OCI-LY7 (cell line): ENCODE results near the gene ODF2L. TPM values are rescaled to one million over a fixed set of nuclear protein-coding genes. Genes with fewer than 3 reads are reported as not detected.

Experiments used
- BruUV-seq: library from RNA; stranded (reverse); fragments of 400-500 nt; replicated peaks from 2 replicates; lab custom pipeline; 2021; lab: Mats Ljungman, UMichigan
- CTCF ChIA-PET: fragments of 300-600 bp; sonication (Branson Sonifier 250); formaldehyde crosslinking; loops from one replicate; lab custom pipeline; 2022; ENCODE audit warnings: antibody characterized with exemption; ENCODE audit not compliant: unreplicated experiment; lab: Charles Lee
- POLR2A ChIA-PET: fragments of 300-600 bp; sonication (Branson Sonifier 250); formaldehyde crosslinking; loops from one replicate; lab custom pipeline; 2022; ENCODE audit warnings: antibody characterized with exemption; lab: Charles Lee
- DNase-seq: peaks from one replicate; pipeline ENCODE4 v3.0.0-alpha.2; 2015; ENCODE audit warnings: low spot score
- H2AFZ ChIP-seq: fragments of 200-600 bp; sonication (generic), shearing (Covaris generic); 2 replicates; pipeline ENCODE4 v1.6.1; 2014; ENCODE audit warnings: mild to moderate bottlenecking, antibody characterized with exemption, low read length, moderate library complexity
- H3K27ac ChIP-seq: fragments of 200-600 bp; sonication (generic); 2 replicates; pipeline ENCODE4 v1.5.1; 2014; ENCODE audit warnings: mixed run types, low read depth, mild to moderate bottlenecking, moderate library complexity, low read length, inconsistent platforms; ENCODE audit not compliant: poor library complexity, severe bottlenecking
- H3K36me3 ChIP-seq: fragments of 200-600 bp; sonication (generic); 2 replicates; pipeline ENCODE4 v1.6.1; 2014; ENCODE audit warnings: mild to moderate bottlenecking, antibody characterized with exemption, low read length, moderate library complexity, mixed read lengths; ENCODE audit not compliant: insufficient read depth
- H3K4me1 ChIP-seq: fragments of 200-600 bp; sonication (generic); 2 replicates; pipeline ENCODE4 v1.5.1; 2014; ENCODE audit warnings: mild to moderate bottlenecking, low read length; ENCODE audit not compliant: insufficient read depth, poor library complexity, severe bottlenecking
- H3K4me2 ChIP-seq: fragments of 200-600 bp; sonication (generic); 2 replicates; pipeline ENCODE4 v1.6.1; 2014; ENCODE audit warnings: mild to moderate bottlenecking, low read length
- H3K4me3 ChIP-seq: fragments of 200-600 bp; sonication (generic); 2 replicates; pipeline ENCODE4 v1.5.1; 2014; ENCODE audit warnings: mild to moderate bottlenecking, low read depth, low read length; ENCODE audit not compliant: poor library complexity, severe bottlenecking
- H3K79me2 ChIP-seq: fragments of 200-600 bp; sonication (generic); 2 replicates; pipeline ENCODE4 v1.6.1; 2016; ENCODE audit warnings: low read depth, mild to moderate bottlenecking, low read length, moderate library complexity, mixed read lengths; ENCODE audit not compliant: insufficient read depth
- H3K9me2 ChIP-seq: fragments of 200-600 bp; sonication (generic); 2 replicates; pipeline ENCODE4 v1.6.1; 2016; ENCODE audit warnings: mild to moderate bottlenecking, low read length, mixed read lengths; ENCODE audit not compliant: insufficient read depth
- H3K9me3 ChIP-seq: fragments of 200-600 bp; sonication (generic); 2 replicates; pipeline ENCODE4 v1.6.1; 2014; ENCODE audit warnings: mild to moderate bottlenecking, mixed run types, low read length, mixed read lengths
- H4K20me1 ChIP-seq: fragments of 200-600 bp; sonication (generic); 2 replicates; pipeline ENCODE4 v1.6.1; 2014; ENCODE audit warnings: mild to moderate bottlenecking, antibody characterized with exemption, low read length, moderate library complexity, mixed read lengths; ENCODE audit not compliant: insufficient read depth
- CTCF ChIP-seq: fragments of 200-600 bp; sonication (generic); conservative IDR thresholded peaks from 2 replicates; pipeline ENCODE4 v1.5.1; 2014; ENCODE audit warnings: mild to moderate bottlenecking, antibody characterized with exemption, low read length, moderate library complexity, mixed read lengths
- EZH2phosphoT487 ChIP-seq: fragments of 200-600 bp; sonication (generic); IDR thresholded peaks from 2 replicates; pipeline ENCODE4 v1.6.1; 2018; ENCODE audit warnings: low read depth, borderline replicate concordance, mild to moderate bottlenecking, mixed run types, antibody characterized with exemption, low read length, moderate library complexity, mixed read lengths
- intact Hi-C: fragments of 100-400 bp; cut with micrococcal nuclease; formaldehyde crosslinking; loops from one replicate; pipeline ENCODE4 v1.10.0; 2022; ENCODE audit not compliant: unreplicated experiment
- total RNA-seq, 2 experiments: library from RNA; depleted of rRNA in 1 of 2; stranded (reverse); fragments of >200 nt in 1 of 2; shearing (Covaris generic) in 1 of 2; gene quantifications; 2 replicates each; pipeline ENCODE4 v1.2.3, GENCODE V29; 2014 to 2022

The ODF2L gene
- total RNA-seq, 2 experiments from 2014 or later: 24.7 to 44.8 TPM

- Histone ChIP-seq H2AFZ (no peak overlapping the region), H3K27ac (no peak overlapping the region), H3K4me1 (no peaks in the 10 kb centered on the region), H3K9me2 (no peaks in the 10 kb centered on the region), H3K4me2 (no peak overlapping the region), H3K4me3 (no peak overlapping the region), H3K9me3 (peaks cover 17% of the 10 kb centered on the region), H3K36me3 (peaks cover 50% of the 10 kb centered on the region), H4K20me1 (no peaks in the 10 kb centered on the region), H3K79me2 (no peaks in the 10 kb centered on the region)
- ChIA-PET POLR2A (no interaction called here), CTCF (no interaction called here)
- BruUV-seq: no TSS peak
- intact Hi-C loops: no loop called here
- DNase-seq: no peak
- no peak for TF ChIP-seq CTCF
- TF ChIP-seq EZH2phosphoT487: no peak
Observed at GRCh38 chr1:86378813-86379212, 17.3 kb downstream of the ODF2L start.

GRCh38 chr1:86377341-86377740, 18.8 kb downstream of the ODF2L start:
- peaks cover 17% of the 10 kb centered on the region for H3K9me3 ChIP-seq
- H3K4me3 ChIP-seq: no peak overlapping the region
- H3K27ac ChIP-seq: no peak overlapping the region
- TF ChIP-seq CTCF: no peak
- no peak for TF ChIP-seq EZH2phosphoT487
- BruUV-seq: no TSS peak
- intact Hi-C loops: no loop called here
- CTCF ChIA-PET: no interaction called here
- H3K9me2 ChIP-seq: no peaks in the 10 kb centered on the region
- H3K79me2 ChIP-seq: no peaks in the 10 kb centered on the region
- no peak overlapping the region for H2AFZ ChIP-seq
- H3K4me2 ChIP-seq: no peak overlapping the region
- H3K36me3 ChIP-seq: peaks cover 54% of the 10 kb centered on the region
- no peaks in the 10 kb centered on the region for H3K4me1 ChIP-seq
- DNase-seq: peak; percentile 24
- no peaks in the 10 kb centered on the region for H4K20me1 ChIP-seq
- POLR2A ChIA-PET: interaction anchor here (0.6 kb wide), 1 partner anchor 589 kb away, joined by 3 read pairs; no protein-coding TSS in a partner anchor

GRCh38 chr1:86375688-86376087, 20.4 kb downstream of the ODF2L start:
- Histone ChIP-seq H3K9me2 (no peaks in the 10 kb centered on the region), H3K27ac (no peak overlapping the region), H3K36me3 (peaks cover 54% of the 10 kb centered on the region), H3K79me2 (no peaks in the 10 kb centered on the region), H4K20me1 (no peaks in the 10 kb centered on the region), H3K4me3 (no peak overlapping the region), H3K9me3 (peaks cover 17% of the 10 kb centered on the region), H3K4me1 (no peaks in the 10 kb centered on the region), H2AFZ (no peak overlapping the region), H3K4me2 (no peak overlapping the region)
- intact Hi-C loops: no loop called here
- no peak for DNase-seq
- no peak for TF ChIP-seq EZH2phosphoT487
- no peak for TF ChIP-seq CTCF
- ChIA-PET CTCF (no interaction called here), POLR2A (interaction anchor here (2.6 kb wide), 1 partner anchor 13 kb away, joined by 10 read pairs; no protein-coding TSS in a partner anchor)
- no TSS peak for BruUV-seq
